Nephron (organoid): ENCODE measurements around the gene KCNS1.

Source experiments
- H3K27ac Mint-ChIP-seq, 3 experiments: 2 replicates each; pipeline ENCODE4 v1.8.0; 2020; ENCODE audit warnings: mixed read lengths in 3 of 3, mild to moderate bottlenecking in 2 of 3, moderate library complexity in 1 of 3
- H3K27me3 Mint-ChIP-seq: 2 replicates; pipeline ENCODE4 v1.8.0; 2021; ENCODE audit warnings: low read depth, mild to moderate bottlenecking, moderate library complexity, mixed read lengths
- H3K36me3 Mint-ChIP-seq: 2 replicates; pipeline ENCODE4 v1.8.0; 2020; ENCODE audit warnings: low read depth, mixed read lengths
- H3K4me1 Mint-ChIP-seq: 2 replicates; pipeline ENCODE4 v1.8.0; 2020; ENCODE audit warnings: mixed read lengths
- H3K4me3 Mint-ChIP-seq, 3 experiments: 2 replicates each; pipeline ENCODE4 v1.8.0; 2020; ENCODE audit warnings: mild to moderate bottlenecking in 3 of 3, mixed read lengths in 3 of 3, moderate library complexity in 2 of 3
- H3K9me3 Mint-ChIP-seq: 2 replicates; pipeline ENCODE4 v1.8.0; 2020; ENCODE audit warnings: mixed read lengths
- TF ChIP-seq, protein P1 (sequence below), 3 experiments: fragments of 200-600 bp; sonication (generic); IDR thresholded peaks; one replicate each; pipeline ENCODE4 v1.5.0; 2021; ENCODE audit warnings: antibody characterized with exemption in 3 of 3; ENCODE audit not compliant: unreplicated experiment in 3 of 3

Gene KCNS1

DNA sequence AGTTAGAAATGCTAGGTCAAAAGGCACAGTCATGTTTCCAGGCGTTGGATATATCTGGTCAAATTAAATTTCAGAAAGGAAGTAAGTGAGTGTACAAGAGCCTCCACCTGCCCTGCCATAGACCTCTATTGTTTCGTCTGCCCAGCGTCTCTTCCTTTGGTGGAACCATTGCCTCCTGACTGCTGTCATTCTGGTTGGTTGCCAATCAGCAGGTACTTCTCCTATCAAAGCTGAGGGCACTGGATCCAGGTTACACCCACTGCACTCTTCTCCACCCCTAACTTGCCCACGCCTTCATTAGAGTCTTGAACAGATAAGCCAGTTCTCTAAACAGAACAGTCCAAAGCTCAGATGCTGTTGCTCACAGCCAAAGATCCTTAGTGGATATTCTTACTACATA lies 16.7 kb upstream of the KCNS1 start:
- H3K36me3 Mint-ChIP-seq = no peaks in the 10 kb centered on the region
- TF ChIP-seq, protein P1, sequence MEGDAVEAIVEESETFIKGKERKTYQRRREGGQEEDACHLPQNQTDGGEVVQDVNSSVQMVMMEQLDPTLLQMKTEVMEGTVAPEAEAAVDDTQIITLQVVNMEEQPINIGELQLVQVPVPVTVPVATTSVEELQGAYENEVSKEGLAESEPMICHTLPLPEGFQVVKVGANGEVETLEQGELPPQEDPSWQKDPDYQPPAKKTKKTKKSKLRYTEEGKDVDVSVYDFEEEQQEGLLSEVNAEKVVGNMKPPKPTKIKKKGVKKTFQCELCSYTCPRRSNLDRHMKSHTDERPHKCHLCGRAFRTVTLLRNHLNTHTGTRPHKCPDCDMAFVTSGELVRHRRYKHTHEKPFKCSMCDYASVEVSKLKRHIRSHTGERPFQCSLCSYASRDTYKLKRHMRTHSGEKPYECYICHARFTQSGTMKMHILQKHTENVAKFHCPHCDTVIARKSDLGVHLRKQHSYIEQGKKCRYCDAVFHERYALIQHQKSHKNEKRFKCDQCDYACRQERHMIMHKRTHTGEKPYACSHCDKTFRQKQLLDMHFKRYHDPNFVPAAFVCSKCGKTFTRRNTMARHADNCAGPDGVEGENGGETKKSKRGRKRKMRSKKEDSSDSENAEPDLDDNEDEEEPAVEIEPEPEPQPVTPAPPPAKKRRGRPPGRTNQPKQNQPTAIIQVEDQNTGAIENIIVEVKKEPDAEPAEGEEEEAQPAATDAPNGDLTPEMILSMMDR (IDR thresholded peaks at IDR 0.05; ENCODE audit: unreplicated experiment in 3 of 3) = no peak
- H3K4me1 Mint-ChIP-seq = no peaks in the 10 kb centered on the region
- no peak overlapping the region for H3K27ac Mint-ChIP-seq
- peaks cover 2% of the 10 kb centered on the region for H3K9me3 Mint-ChIP-seq
- H3K4me3 Mint-ChIP-seq = no peak overlapping the region
- H3K27me3 Mint-ChIP-seq = peaks cover 35% of the 10 kb centered on the region

DNA sequence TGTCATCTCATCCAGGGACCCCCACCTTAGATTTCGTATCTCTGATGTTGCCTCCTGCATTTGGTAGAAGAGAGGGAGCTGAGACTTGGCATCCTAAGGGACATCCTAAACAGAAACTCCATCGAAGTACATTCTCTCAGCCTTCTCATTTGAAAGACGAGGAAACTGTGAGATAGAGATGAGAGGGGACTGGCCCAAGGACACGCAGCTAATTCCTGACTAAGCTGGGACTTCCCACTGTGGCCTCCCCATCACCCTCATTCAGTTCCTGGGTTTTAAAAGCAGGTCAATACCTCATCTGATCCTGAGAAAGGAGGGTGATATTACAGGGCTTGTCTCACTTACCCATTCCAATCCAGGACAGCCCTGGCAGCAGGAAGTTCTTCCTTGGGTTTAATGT lies 14.9 kb upstream of the KCNS1 start:
- no peaks in the 10 kb centered on the region for H3K36me3 Mint-ChIP-seq
- H3K27ac Mint-ChIP-seq = no peak overlapping the region
- no peaks in the 10 kb centered on the region for H3K4me1 Mint-ChIP-seq
- H3K4me3 Mint-ChIP-seq = no peak overlapping the region
- TF ChIP-seq, protein P1 (IDR thresholded peaks at IDR 0.05; ENCODE audit: unreplicated experiment in 3 of 3) = no peak
- peaks cover 28% of the 10 kb centered on the region for H3K27me3 Mint-ChIP-seq
- H3K9me3 Mint-ChIP-seq = no peaks in the 10 kb centered on the region

DNA sequence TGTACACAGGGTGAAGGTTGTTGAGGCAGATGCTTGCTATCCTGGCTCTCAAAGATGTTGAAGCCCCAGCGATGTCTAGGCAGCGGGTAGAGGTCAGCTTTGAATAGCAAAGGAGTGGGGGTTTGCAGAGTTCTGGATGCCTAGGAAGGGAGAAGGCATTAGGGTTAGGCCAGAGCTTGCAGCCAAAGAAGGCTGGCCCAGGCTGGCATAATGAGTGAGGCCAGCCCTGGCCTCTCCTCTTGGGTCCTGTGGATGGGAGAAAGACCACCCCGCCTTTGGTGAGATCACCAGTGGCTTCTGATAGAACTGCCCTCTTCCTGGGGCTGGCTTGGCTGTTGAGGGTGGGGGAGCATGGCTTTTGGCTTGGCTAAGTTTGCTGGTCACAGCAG lies 14.5 kb upstream of the KCNS1 start:
- TF ChIP-seq, protein P1 (IDR thresholded peaks at IDR 0.05; ENCODE audit: unreplicated experiment in 3 of 3) = no peak
- H3K27me3 Mint-ChIP-seq = peaks cover 28% of the 10 kb centered on the region
- no peak overlapping the region for H3K4me3 Mint-ChIP-seq
- no peaks in the 10 kb centered on the region for H3K4me1 Mint-ChIP-seq
- H3K27ac Mint-ChIP-seq = no peak overlapping the region
- H3K9me3 Mint-ChIP-seq = no peaks in the 10 kb centered on the region
- no peaks in the 10 kb centered on the region for H3K36me3 Mint-ChIP-seq

DNA sequence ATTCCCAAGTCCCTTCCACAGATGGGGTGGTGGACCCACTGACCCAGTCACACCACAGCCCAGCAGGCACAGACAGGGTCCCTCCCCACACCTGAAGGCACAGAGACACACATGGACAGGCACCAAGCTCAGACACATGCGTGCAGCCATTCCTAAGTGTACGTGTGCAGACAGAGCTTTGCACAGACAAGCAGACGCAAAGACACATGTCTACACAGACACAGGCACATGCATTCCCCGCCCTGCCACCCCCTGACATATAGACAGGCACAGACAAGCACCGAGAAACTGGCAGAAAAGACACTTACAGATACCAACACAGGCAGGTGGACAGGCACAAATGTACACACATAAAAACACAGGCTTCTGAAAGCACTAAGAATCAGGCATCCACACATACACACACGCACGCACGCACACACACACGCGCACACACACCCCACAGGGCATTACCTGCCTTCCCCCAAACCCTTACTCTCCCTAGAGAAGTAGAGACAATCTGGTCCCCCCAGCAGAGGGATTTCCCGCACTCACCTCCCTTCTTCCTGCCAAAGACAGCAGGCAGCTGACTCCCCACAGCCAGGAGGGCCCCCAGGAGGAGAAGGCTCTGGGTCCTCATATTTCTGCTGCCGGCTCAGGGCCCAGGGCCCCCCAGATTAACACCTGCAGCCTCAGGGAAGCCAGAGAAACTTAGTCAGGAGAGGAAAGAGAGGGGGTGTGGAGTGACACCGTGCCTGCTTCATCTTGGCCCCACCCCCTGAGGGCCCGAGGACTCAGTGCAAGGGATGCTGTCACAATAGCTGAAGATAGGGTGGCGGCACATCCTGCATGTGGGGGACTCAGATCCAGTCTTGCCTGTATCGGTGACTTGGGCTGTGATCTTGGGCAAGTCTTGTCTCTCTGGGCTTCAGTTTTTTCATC lies 13.8 kb upstream of the KCNS1 start, which contains the start of gene WFDC5:
WFDC5 (minus strand) TSS at position 710 of the 921 bp plus-strand sequence; CDS start at position 619, 91 bp downstream.
- Mint-ChIP-seq H3K36me3 (no peaks in the 10 kb centered on the region), H3K4me1 (no peaks in the 10 kb centered on the region), H3K4me3 (no peak within 1 kb of the TSS), H3K9me3 (no peaks in the 10 kb centered on the region), H3K27me3 (peaks cover 33% of the 10 kb centered on the region), H3K27ac (no peak within 1 kb of the TSS)
- TF ChIP-seq, protein P1 (IDR thresholded peaks at IDR 0.05; ENCODE audit: unreplicated experiment in 3 of 3) = no peak

DNA sequence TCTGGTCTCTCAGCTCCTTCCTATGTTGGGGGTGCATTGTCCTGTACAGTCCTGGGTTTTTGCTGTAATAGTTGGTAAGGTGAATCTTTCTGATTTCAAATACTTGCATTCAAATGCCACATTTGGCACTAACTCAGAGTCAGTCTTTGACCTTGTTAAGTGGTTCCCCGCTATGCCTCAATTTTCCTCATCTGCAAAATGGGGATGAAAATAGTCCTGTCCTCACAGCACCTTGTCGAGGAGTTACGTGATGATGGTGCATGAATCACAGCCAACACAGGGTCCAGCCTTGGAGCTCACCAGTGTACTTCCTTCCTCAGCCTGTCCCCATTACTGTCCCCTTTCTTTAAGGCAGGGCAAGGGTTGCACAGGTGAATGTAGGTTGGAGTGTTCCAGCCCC lies 12.9 kb upstream of the KCNS1 start:
- TF ChIP-seq, protein P1 (IDR thresholded peaks at IDR 0.05; ENCODE audit: unreplicated experiment in 3 of 3) = no peak
- Mint-ChIP-seq H3K4me1 (no peaks in the 10 kb centered on the region), H3K27ac (no peak overlapping the region), H3K36me3 (no peaks in the 10 kb centered on the region), H3K9me3 (no peaks in the 10 kb centered on the region), H3K4me3 (no peak overlapping the region), H3K27me3 (peaks cover 33% of the 10 kb centered on the region)

DNA sequence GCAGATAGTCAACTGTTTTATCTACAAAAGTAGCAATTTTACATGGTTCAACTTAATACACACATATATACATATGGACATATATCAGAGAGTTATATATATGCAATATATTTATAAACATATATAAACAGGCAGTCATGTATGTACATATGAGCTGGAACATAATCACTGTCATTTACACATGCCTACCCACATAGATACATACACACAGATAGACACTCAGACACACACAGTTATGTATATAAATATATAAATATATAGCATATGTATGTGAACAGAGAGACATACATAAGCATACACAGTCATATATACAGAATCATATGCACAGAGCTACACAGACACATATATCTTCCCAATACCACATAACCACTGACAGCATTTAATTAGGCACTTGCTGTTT lies 11.8 kb upstream of the KCNS1 start:
- H3K36me3 Mint-ChIP-seq = no peaks in the 10 kb centered on the region
- TF ChIP-seq, protein P1 (IDR thresholded peaks at IDR 0.05; ENCODE audit: unreplicated experiment in 3 of 3) = no peak
- peaks cover 34% of the 10 kb centered on the region for H3K27me3 Mint-ChIP-seq
- no peak overlapping the region for H3K27ac Mint-ChIP-seq
- no peaks in the 10 kb centered on the region for H3K9me3 Mint-ChIP-seq
- H3K4me3 Mint-ChIP-seq = no peak overlapping the region
- H3K4me1 Mint-ChIP-seq = no peaks in the 10 kb centered on the region
